HFFc6 (cell line): ENCODE results near the gene GLIS1. TPM values are rescaled to one million over a fixed set of nuclear protein-coding genes. Genes with fewer than 3 reads are reported as not detected.
A peak's percentile ranks its signal among the peaks of the same experiment; 100 is the strongest.

Experiments used
- DNase-seq: peaks from one replicate; pipeline ENCODE4 v3.0.0-alpha.2; 2018
- H3K27ac Mint-ChIP-seq: 2 replicates; pipeline ENCODE4 v1.8.0; 2020; ENCODE audit warnings: mild to moderate bottlenecking, mixed read lengths
- H3K27me3 Mint-ChIP-seq: 2 replicates; pipeline ENCODE4 v1.8.0; 2021; ENCODE audit warnings: mild to moderate bottlenecking, moderate library complexity, mixed read lengths; ENCODE audit not compliant: insufficient read depth
- H3K36me3 Mint-ChIP-seq: 2 replicates; pipeline ENCODE4 v1.8.0; 2021; ENCODE audit warnings: low read depth, mixed read lengths
- H3K4me1 Mint-ChIP-seq: 2 replicates; pipeline ENCODE4 v1.8.0; 2020; ENCODE audit warnings: low read depth, mixed read lengths
- H3K4me3 Mint-ChIP-seq: 2 replicates; pipeline ENCODE4 v1.8.0; 2020; ENCODE audit warnings: mild to moderate bottlenecking, moderate library complexity, mixed read lengths
- H3K9me3 Mint-ChIP-seq: 2 replicates; pipeline ENCODE4 v1.8.0; 2020; ENCODE audit warnings: mild to moderate bottlenecking, mixed read lengths
- total RNA-seq, 6 experiments: library from RNA; stranded (reverse); fragmentation: NEBNext Ultra II Directional; extraction: Animal tissue kit (Norgen Biotek cat#: 25700); gene quantifications; 2 replicates in 1 of 6; 3 replicates in 5 of 6; pipeline ENCODE4 v1.2.3, GENCODE V29; 2021
- TF ChIP-seq, protein P1 (sequence below): fragments of 200-600 bp; sonication (generic); IDR thresholded peaks from 2 replicates; pipeline ENCODE4 v1.5.0; 2021; ENCODE audit warnings: antibody characterized with exemption, mild to moderate bottlenecking

Gene GLIS1
- total RNA-seq, 6 experiments from 2014 or later: 1.1 to 1.9 (median 1.2) TPM

DNA sequence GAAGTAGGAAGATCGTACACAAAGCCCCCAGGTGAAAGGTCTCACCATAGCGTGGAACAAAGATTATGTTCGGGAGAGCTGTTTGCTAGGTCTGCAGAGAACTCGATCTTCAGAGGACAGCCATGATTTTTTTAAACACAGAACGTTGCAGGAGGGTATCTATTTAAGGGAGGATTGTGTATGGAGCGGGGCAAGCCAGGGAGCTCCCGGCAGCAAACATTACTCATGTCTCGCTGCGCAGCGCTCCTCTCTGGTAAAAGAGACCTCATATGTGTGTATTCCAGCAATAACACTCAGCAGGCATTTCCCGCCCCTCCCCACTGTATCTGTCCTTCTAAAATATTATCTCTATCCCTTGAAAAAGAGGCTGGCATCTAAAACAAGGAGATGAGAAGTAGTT is 2.7 kb downstream of the GLIS1 start:
- DNase-seq: no peak
- Mint-ChIP-seq H3K27me3 (peaks cover 2% of the 10 kb centered on the region), H3K4me3 (no peak overlapping the region), H3K9me3 (no peaks in the 10 kb centered on the region), H3K4me1 (peaks cover 70% of the 10 kb centered on the region), H3K27ac (no peak overlapping the region; the same call in 1 of the 2 replicates), H3K36me3 (peaks cover 6% of the 10 kb centered on the region)
- TF ChIP-seq, protein P1, sequence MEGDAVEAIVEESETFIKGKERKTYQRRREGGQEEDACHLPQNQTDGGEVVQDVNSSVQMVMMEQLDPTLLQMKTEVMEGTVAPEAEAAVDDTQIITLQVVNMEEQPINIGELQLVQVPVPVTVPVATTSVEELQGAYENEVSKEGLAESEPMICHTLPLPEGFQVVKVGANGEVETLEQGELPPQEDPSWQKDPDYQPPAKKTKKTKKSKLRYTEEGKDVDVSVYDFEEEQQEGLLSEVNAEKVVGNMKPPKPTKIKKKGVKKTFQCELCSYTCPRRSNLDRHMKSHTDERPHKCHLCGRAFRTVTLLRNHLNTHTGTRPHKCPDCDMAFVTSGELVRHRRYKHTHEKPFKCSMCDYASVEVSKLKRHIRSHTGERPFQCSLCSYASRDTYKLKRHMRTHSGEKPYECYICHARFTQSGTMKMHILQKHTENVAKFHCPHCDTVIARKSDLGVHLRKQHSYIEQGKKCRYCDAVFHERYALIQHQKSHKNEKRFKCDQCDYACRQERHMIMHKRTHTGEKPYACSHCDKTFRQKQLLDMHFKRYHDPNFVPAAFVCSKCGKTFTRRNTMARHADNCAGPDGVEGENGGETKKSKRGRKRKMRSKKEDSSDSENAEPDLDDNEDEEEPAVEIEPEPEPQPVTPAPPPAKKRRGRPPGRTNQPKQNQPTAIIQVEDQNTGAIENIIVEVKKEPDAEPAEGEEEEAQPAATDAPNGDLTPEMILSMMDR: no peak

DNA sequence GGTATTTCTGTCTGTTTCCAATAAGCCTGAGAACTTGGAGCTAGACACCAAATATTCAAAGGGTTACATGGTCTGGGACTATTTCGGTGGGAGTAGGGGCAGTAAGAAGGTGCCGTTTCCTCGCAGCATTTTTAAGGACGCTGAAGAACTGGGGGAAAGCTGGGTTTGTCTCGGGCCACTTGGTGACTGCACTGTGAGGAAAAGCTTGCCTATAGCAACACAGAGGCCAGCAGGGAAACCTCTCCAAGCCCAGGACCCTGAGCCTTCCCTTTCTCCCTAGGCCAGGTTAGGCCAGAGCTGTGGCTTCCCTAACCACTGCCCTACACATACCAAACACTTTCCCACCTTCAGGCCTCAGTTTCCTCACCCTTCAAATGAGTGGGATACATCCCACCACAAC is 3.3 kb downstream of the GLIS1 start:
- Mint-ChIP-seq H3K27me3 (peaks cover 2% of the 10 kb centered on the region), H3K4me3 (no peak overlapping the region), H3K4me1 (peaks cover 64% of the 10 kb centered on the region), H3K9me3 (no peaks in the 10 kb centered on the region), H3K27ac (peak overlapping the region; percentile 97), H3K36me3 (peaks cover 6% of the 10 kb centered on the region)
- no peak for DNase-seq
- TF ChIP-seq, protein P1: no peak

DNA sequence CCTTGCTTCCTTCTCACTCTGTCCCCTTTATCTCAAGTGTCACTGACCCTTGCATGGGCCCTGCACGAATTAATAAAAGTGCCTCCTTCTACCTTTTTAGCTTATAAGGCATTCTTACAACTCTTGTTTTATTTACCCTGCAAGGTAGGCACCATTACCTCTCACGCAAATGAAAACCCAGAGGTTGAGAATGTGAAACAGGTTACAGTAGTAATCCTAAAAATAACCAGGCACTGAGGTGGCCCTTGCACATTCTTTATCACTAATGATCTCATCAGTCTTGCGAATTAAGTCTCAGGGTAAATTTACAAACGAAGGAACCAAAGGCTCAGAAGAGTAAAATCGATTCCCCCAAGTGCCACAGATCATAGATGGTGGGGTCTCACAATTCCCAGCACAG is 3.7 kb downstream of the GLIS1 start:
- peak overlapping the region; percentile 97 for H3K27ac Mint-ChIP-seq
- TF ChIP-seq, protein P1: no peak
- DNase-seq: no peak
- peaks cover 2% of the 10 kb centered on the region; the same call in 1 of the 2 replicates for H3K27me3 Mint-ChIP-seq
- no peaks in the 10 kb centered on the region for H3K9me3 Mint-ChIP-seq
- H3K36me3 Mint-ChIP-seq: peaks cover 6% of the 10 kb centered on the region
- peak overlapping the region; percentile 84 for H3K4me3 Mint-ChIP-seq
- peaks cover 60% of the 10 kb centered on the region for H3K4me1 Mint-ChIP-seq

DNA sequence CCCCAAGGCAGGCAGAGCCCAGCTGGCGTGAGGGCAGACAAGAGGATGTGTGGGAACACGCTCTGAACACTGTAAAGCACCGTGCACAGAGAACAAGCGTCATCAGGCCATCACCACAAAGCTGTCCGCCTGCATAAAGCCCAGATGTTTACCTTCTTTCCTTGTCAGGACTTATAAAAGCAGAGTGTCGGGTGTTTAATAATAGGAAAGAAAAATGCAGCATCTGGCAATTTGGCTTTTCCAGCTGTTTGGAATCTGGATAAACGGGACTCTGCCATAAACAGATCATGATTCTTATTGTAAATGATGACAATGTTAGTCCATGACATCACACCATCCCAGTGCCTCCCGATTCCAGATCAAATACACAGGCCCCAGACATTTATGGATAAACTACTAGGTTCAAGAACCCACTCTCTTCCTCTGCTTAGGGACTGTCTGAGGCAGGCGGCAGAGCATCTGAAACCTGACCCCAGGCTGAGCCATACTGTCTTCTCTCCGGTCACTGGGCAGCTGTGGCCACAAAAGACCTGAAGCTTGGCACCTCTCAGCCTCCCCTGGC is 4.2 kb downstream of the GLIS1 start:
- peak; percentile 57 for DNase-seq
- no peaks in the 10 kb centered on the region for H3K9me3 Mint-ChIP-seq
- H3K27me3 Mint-ChIP-seq: peaks cover 2% of the 10 kb centered on the region; the same call in 1 of the 2 replicates
- H3K4me3 Mint-ChIP-seq: peak overlapping the region; percentile 84
- peaks cover 6% of the 10 kb centered on the region for H3K36me3 Mint-ChIP-seq
- H3K4me1 Mint-ChIP-seq: peaks cover 55% of the 10 kb centered on the region
- TF ChIP-seq, protein P1: peak; percentile 1; the same call in 1 of the 2 replicates
- H3K27ac Mint-ChIP-seq: peak overlapping the region; percentile 97

DNA sequence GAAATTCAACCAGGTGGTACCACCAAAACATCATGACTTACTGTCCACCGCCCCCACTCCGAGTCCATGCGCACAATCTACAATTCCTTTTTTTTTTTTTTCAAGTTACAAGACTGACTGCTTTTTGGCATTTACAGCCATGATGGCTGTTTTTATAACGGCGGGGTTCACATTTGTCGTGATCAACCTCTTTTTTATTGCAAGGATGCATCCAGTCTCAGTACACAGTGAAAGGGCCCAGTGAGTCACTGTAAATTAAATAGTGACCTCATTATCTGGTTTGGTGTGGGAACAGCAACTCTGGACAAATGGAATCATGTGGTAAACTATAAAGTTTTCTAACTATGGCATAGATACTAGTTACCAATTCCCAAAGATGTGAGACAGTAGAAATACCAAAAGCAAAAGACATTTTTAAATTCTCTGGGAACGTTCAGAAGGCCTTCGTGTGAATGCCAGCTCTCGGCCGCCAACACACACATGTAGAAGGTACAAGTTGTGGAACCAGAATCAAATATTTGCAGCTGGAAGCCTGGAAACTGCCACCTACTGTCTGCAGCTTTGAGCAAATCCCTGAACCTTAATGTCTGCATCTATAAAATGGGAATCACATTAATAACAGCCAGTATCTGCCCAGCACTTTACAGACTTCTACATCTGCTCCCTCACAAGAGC is 4.9 kb downstream of the GLIS1 start:
- Mint-ChIP-seq H3K27me3 (peaks cover 2% of the 10 kb centered on the region; the same call in 1 of the 2 replicates), H3K36me3 (peaks cover 6% of the 10 kb centered on the region), H3K4me1 (peaks cover 51% of the 10 kb centered on the region), H3K9me3 (no peaks in the 10 kb centered on the region), H3K4me3 (peak overlapping the region; percentile 84), H3K27ac (peak overlapping the region; percentile 97)
- DNase-seq: peak; percentile 86
- TF ChIP-seq, protein P1: peak; percentile 15; the same call in 1 of the 2 replicates
